Aorta (tissue), 5 donors: ENCODE measurements around the gene ETV3. TPM values are rescaled to one million over a fixed set of nuclear protein-coding genes. Genes with fewer than 3 reads are reported as not detected.
A peak's percentile ranks its signal among the peaks of the same experiment; 100 is the strongest.

Source experiments
- ATAC-seq: fragments of 200-7000 bp; cut with Tn5 transposase; one replicate; pipeline ENCODE4 v1.9.1; 2022; ENCODE audit warnings: moderate library complexity; ENCODE audit not compliant: low FRiP score
- DNase-seq, 2 donors: peaks; one replicate each; pipeline ENCODE4 v3.0.0-alpha.2; 2020
- H3K27ac ChIP-seq, 2 donors: one replicate each; pipeline ENCODE4 v1.5.1; 2013; ENCODE audit warnings: low read length in 2 of 2, mild to moderate bottlenecking in 2 of 2, moderate library complexity in 2 of 2, control low read depth in 1 of 2, inconsistent platforms in 1 of 2, low read depth in 1 of 2
- H3K27me3 ChIP-seq, 2 donors: one replicate each; pipeline ENCODE4 v1.6.1; 2013; ENCODE audit warnings: control low read depth in 1 of 2, low read length in 1 of 2, mild to moderate bottlenecking in 1 of 2, moderate library complexity in 1 of 2; ENCODE audit not compliant: insufficient read depth in 2 of 2, control insufficient read depth in 1 of 2
- H3K36me3 ChIP-seq, 2 donors: one replicate each; pipeline ENCODE4 v1.6.1; 2013; ENCODE audit warnings: control low read depth in 1 of 2, low read length in 1 of 2, mild to moderate bottlenecking in 1 of 2; ENCODE audit not compliant: insufficient read depth in 2 of 2, control insufficient read depth in 1 of 2
- H3K4me1 ChIP-seq, 2 donors: one replicate each; pipeline ENCODE4 v1.6.1; 2013; ENCODE audit warnings: low read length in 2 of 2, control low read depth in 1 of 2, mild to moderate bottlenecking in 1 of 2, moderate library complexity in 1 of 2; ENCODE audit not compliant: insufficient read depth in 2 of 2, control insufficient read depth in 1 of 2
- H3K4me3 ChIP-seq, 2 donors: one replicate each; pipeline ENCODE4 v1.5.1; 2013; ENCODE audit warnings: low read length in 2 of 2, control low read depth in 1 of 2, mild to moderate bottlenecking in 1 of 2
- H3K9me3 ChIP-seq: one replicate; pipeline ENCODE4 v1.6.1; 2013; ENCODE audit warnings: mild to moderate bottlenecking, low read length; ENCODE audit not compliant: control insufficient read depth
- WGBS, 2 donors: extraction: QIAGEN DNeasy Blood & Tissue Kit; methylation state at CpG; one replicate each; pipeline ENCODE4 v1.1.7; 2013; 5-methylcytosine and 5-hydroxymethylcytosine counted together
- intact Hi-C, 2 donors: fragments of 100-400 bp; cut with DNase I; formaldehyde crosslinking; loops; one replicate each; pipeline versions ENCODE4 v1.14.2 to v1.15.0; 2022
- polyA plus RNA-seq, 2 donors: library from polyadenylated mRNA; stranded (reverse); fragments of 200-250 nt; gene quantifications; one replicate each; pipeline ENCODE4 v1.2.3, GENCODE V29; 2013
- total RNA-seq, 2 donors: library from RNA; stranded (reverse); fragmentation: NEBNext Ultra II Directional; extraction: Animal tissue kit (Norgen Biotek cat#: 25700); gene quantifications; one replicate each; pipeline ENCODE4 v1.2.1, GENCODE V29; 2021
- donor health status: healthy with polysubstance abuse.
- donor health status: Bipolar disorder and iron deficiency.
- donor health status: DM: no; HTN: no; CAD: no.
- donor health status: DM: no; HTN: no; CAD: no.
- donor health status: DM: yes; HTN: yes; CAD: no.

ETV3 gene
- total and polyA plus RNA-seq, 4 donors, result 6.6 to 33.6 (median 22.2) TPM

DNA sequence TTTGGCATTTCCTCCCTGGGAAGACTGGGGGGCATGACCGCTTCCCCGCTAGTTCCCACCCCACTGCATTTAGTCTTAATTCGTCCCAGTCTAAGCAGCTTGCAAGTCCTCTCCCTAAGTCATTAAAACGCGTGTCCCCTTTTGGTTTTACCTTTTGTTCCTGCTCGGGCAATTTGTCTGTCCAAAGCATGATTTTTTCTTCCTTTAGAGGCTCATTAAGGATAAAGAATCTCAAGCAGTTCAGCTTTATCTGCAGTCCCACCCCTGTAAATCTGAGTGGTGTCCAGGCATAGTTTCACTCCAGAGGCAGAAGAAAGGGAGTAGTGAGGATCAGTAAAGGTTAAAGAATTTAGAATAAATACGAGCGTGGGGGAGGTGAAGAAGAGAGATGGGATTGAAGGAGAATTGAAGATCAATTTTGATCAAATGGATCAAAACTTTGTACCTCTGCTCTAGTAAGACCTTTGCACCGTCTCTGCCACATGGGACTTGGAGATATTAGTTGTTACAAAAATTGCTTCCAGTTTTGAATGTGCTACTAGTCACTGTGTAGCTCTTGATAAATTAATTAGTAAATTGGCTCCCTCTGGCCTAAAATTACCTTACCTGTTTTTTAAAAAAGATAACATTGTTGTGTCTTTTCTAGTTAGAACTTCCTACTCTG is 989 bp upstream of the ETV3 start:
- ATAC-seq (peak; percentile 27), DNase-seq (no peak)
- no peaks in the 10 kb centered on the region for H3K9me3 ChIP-seq
- intact Hi-C loops, result no loop called here
- peak overlapping the region; percentile 22 to 94 for H3K4me3 ChIP-seq
- peaks cover 2 to 7% of the 10 kb centered on the region in 2 donors for H3K36me3 ChIP-seq
- WGBS, 2 donors, result 24 to 26% methylated on average over 9 of the region's 9 CpGs
- H3K27ac ChIP-seq, result peak overlapping the region; percentile 47 to 95
- H3K27me3 ChIP-seq, result no peaks in the 10 kb centered on the region
- H3K4me1 ChIP-seq, result no peaks in the 10 kb centered on the region

DNA sequence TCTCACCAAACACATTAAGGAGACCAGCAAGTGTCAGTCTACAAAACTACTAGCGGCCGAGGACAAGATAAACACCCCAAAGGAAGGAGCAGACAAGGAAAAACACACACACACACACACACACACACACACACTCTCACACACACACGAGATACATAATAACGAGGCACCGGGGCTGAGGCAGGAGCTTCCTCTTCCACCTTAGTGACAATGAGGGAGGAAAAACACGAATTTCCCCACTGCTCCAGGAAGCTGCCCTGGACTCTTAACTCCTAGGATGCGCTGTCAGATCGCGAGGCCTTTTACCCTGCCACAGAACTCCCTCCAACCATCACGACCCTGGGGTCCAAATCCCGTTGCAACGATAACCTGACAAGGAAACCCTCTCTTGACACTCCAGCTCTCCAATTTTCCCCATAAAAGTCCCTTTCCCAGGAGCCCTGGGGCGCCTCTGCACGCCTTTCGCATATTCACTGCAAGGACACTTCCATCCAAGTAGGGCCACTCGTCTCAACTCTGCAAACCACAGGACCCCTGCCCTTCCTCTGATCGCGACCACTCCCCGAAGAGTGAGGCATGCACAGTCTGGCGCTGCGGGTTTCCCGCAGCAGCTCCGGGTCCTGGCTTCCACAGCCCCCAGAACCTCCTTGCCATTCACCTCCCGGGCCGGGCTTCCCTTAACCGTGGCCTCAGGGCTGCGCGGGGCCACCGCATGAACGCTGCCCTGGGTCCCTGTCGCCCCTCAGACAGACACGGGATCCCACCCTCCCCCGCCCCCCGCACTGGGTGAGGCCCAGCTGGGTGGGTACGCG is 581 bp downstream of the ETV3 start:
- DNase-seq, result peak in 1 of 2 donors; percentile 54
- Histone ChIP-seq H3K4me3 (peak overlapping the region; percentile 87 to 94), H3K27ac (peak overlapping the region; percentile 47 to 95), H3K36me3 (peaks cover 4 to 12% of the 10 kb centered on the region in 2 donors), H3K27me3 (no peaks in the 10 kb centered on the region), H3K4me1 (no peaks in the 10 kb centered on the region), H3K9me3 (no peaks in the 10 kb centered on the region)
- intact Hi-C loops, result no loop called here
- WGBS, 2 donors, result 0 to 1% methylated on average over 32 to 36 of the region's 36 CpGs
- ATAC-seq, result peak; percentile 24

DNA sequence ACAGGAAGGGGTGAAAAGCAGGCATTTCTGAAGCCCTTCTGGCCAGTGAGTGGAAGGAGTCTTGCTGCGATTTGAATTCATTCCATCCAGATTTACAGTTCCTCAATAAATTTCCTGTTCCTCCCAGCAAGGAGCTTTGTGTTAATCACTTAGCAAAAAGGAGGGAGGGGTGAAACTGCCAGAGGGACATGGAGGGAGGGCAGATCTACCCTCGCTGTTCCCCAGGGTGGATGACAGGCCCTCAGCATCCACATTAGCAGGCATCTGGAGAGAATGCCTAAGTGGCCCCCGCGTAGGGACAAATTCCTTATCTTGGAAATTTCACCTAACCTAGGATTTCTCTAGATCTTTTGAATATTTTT is 1.2 kb downstream of the ETV3 start:
- H3K36me3 ChIP-seq, result peaks cover 4 to 12% of the 10 kb centered on the region in 2 donors
- ATAC-seq, result no peak
- H3K27me3 ChIP-seq, result no peaks in the 10 kb centered on the region
- no peak overlapping the region for H3K27ac ChIP-seq
- no peaks in the 10 kb centered on the region for H3K9me3 ChIP-seq
- intact Hi-C loops, result no loop called here
- peak overlapping the region; percentile 87 to 94 for H3K4me3 ChIP-seq
- 7 to 8% methylated on average over 4 of the region's 4 CpGs for WGBS, 2 donors
- DNase-seq, result no peak
- no peaks in the 10 kb centered on the region for H3K4me1 ChIP-seq

DNA sequence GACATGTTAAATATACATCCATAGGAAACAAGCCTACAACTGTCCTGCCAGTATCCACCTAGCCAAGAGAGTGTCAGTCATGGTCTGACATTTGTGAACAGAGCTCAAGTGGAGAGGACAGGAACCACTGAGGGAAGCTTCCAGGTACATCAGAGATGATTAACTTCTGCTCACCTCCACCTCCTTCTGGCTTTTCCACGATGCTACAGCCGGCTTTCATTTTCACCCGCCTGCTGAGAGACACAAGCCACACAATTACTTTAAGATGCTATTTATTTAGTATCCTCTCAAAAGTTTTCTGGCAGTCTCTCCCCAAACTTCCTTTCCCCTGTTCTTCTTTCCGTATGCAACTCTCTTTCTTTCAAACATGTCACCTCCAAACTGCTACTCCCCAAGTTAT is 2.1 kb downstream of the ETV3 start:
- no peak for DNase-seq
- intact Hi-C loops, result no loop called here
- no peaks in the 10 kb centered on the region for H3K4me1 ChIP-seq
- H3K9me3 ChIP-seq, result no peaks in the 10 kb centered on the region
- no peak overlapping the region for H3K4me3 ChIP-seq
- no peaks in the 10 kb centered on the region for H3K27me3 ChIP-seq
- no peak overlapping the region for H3K27ac ChIP-seq
- H3K36me3 ChIP-seq, result peaks cover 4 to 12% of the 10 kb centered on the region in 2 donors
- 59 to 60% methylated on average over 4 of the region's 4 CpGs for WGBS, 2 donors
- no peak for ATAC-seq

DNA sequence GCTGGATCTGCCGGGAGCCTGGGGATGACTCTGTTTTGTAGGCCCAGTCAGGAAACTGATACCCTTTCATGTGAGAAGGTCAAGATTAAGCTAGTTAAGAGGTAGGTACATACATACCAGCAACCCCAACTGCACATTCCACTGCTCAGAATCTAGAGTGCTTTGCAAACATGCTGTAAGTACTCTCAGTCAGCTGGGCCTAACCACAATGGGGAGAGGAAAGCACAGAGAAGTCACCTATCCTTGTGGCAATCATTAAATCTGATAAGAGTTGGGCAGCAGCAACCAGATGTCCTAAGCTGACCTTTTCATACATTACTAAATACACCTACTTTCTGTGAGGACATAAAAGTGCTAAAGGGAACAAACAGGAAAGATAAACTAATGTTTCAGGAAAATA is 2.5 kb downstream of the ETV3 start:
- Histone ChIP-seq H3K27ac (no peak overlapping the region), H3K36me3 (peaks cover 4 to 12% of the 10 kb centered on the region in 2 donors), H3K4me1 (no peaks in the 10 kb centered on the region), H3K9me3 (no peaks in the 10 kb centered on the region), H3K4me3 (no peak overlapping the region), H3K27me3 (no peaks in the 10 kb centered on the region)
- no peak for DNase-seq
- no peak for ATAC-seq
- intact Hi-C loops, result no loop called here
- 75 to 92% methylated on average over 1 of the region's 1 CpG for WGBS, 2 donors

DNA sequence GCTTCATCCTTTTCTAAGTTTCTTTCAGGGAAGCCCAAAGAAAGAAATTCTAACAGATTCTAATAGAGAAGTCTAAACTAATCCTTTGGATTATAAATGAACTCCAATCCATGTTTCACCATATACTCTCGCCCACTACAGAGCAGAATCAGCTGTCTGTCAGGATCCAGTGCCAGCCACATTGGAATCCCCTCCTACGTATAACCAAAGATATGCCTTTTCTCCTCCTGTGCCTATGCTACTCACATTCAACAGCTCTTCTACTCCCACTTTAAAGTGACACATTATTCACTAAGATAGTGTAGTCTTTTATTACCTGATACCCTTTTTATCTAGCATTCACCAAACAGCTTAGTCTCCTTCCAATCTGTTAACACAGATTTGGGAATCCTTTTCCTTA is 3.1 kb downstream of the ETV3 start:
- intact Hi-C loops, result no loop called here
- no peaks in the 10 kb centered on the region for H3K27me3 ChIP-seq
- H3K36me3 ChIP-seq, result peaks cover 7 to 12% of the 10 kb centered on the region in 2 donors
- no peak overlapping the region for H3K4me3 ChIP-seq
- DNase-seq, result no peak
- H3K27ac ChIP-seq, result no peak overlapping the region
- no peaks in the 10 kb centered on the region for H3K4me1 ChIP-seq
- ATAC-seq, result no peak
- 80% methylated on average over 2 of the region's 2 CpGs for WGBS, 2 donors
- H3K9me3 ChIP-seq, result no peaks in the 10 kb centered on the region

DNA sequence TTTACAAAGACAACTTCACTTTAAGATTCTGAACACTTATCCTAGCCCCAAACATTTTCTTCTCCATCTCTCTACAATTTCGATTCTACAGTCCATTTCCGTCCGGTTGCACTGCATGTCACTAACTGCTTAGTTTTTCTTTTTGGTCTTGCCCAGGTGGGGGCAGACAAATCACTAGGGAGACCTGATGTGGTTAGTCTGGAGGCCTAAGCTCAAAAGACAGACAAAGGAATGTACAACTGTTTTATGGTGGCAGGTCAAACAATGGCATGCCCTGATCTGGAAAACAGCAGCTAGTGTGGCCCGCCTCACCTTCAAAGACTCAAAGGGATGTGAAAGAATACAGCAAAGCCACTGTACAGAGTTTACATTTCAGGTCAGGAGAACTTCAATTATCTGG is 3.8 kb downstream of the ETV3 start:
- no peaks in the 10 kb centered on the region for H3K9me3 ChIP-seq
- no peaks in the 10 kb centered on the region for H3K27me3 ChIP-seq
- H3K36me3 ChIP-seq, result peaks cover 7 to 12% of the 10 kb centered on the region in 2 donors
- H3K4me3 ChIP-seq, result no peak overlapping the region
- 84 to 87% methylated on average over 4 of the region's 4 CpGs for WGBS, 2 donors
- DNase-seq (no peak), ATAC-seq (no peak)
- intact Hi-C loops, result no loop called here
- no peaks in the 10 kb centered on the region for H3K4me1 ChIP-seq
- H3K27ac ChIP-seq, result no peak overlapping the region

DNA sequence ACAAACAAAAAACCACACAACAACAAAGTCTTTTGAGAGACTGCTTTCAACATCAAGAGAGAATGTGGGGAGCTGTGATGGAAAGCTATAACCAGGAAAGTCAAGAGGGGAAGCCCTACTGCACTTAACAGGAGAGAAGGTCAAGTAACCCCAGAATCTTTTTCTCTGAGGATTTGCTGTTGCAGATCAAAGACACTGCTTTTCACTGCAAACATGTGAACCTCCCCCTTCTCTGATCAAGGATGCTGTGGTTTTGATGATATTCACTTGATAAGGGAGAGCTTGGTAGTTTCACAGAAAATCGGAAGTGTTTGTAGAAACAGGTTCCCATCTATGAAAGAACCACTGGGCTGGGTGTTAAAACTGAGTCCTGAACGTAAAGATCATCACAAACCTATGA is 4.8 kb downstream of the ETV3 start:
- Histone ChIP-seq H3K9me3 (no peaks in the 10 kb centered on the region), H3K36me3 (peaks cover 7 to 12% of the 10 kb centered on the region in 2 donors), H3K27ac (no peak overlapping the region), H3K27me3 (no peaks in the 10 kb centered on the region), H3K4me1 (no peaks in the 10 kb centered on the region), H3K4me3 (no peak overlapping the region)
- ATAC-seq (no peak), DNase-seq (no peak)
- WGBS, 2 donors, result 78 to 80% methylated on average over 2 of the region's 2 CpGs
- intact Hi-C loops, result no loop called here
